ENCODE data around the gene TBC1D24. TPM values are rescaled to one million over a fixed set of nuclear protein-coding genes. Genes with fewer than 3 reads are reported as not detected.
"Not testable (repeated sequence)": the region's sequence is repeated elsewhere in the genome, so short reads cannot be mapped to it uniquely, and the experiment has no call there.

Gene TBC1D24
- polyA plus RNA-seq, 1 of the 3 experiments (the other 2 are of a cell fraction) = 6.7 TPM

DNA sequence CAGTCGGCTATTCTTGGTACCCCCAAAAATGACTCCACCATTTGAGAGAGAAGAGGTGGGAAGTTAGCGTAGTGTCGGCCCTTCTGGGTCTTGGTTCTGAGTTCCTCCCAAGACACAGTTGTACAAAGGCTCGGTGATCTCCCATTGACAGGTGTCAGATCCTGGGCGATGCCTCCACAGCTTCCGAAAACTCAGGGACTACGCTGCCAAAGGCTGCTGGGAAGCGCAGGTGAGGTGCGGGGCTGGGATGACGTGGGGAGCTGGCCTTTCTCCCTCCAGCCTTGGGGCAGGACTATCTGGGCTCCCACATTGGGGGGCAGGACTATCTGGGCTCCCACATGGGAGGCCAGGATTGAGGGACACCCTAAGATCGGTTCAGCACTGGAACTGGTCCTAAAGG, 35.3 kb upstream of the TBC1D24 start:
- Histone ChIP-seq H3K9ac (no peak overlapping the region), H3K9me3 (no peaks in the 10 kb centered on the region), H3K36me3 (replicated peaks in 1 of 2; ENCODE audit: control insufficient read depth in 1 of 2, insufficient read depth in 2 of 2, low read length in 1 of 2) (peaks cover 31 to 37% of the 10 kb centered on the region in 2 experiments), H3K27me3 (ENCODE audit: insufficient read depth) (no peaks in the 10 kb centered on the region), H3K9me2 (no peaks in the 10 kb centered on the region), H2AFZ (ENCODE audit: low read depth) (no peak overlapping the region), H3K27ac (ENCODE audit: low read depth in 2 of 2, low read length in 1 of 2) (no peak overlapping the region), H3K4me2 (no peak overlapping the region), H3K4me1 (ENCODE audit: control insufficient read depth in 1 of 2, insufficient read depth in 2 of 2, low read depth in 1 of 2, low read length in 1 of 2) (no peaks in the 10 kb centered on the region), H3F3A (replicated peaks; ENCODE audit: insufficient read depth) (peaks cover 3% of the 10 kb centered on the region), H3K79me2 (ENCODE audit: insufficient read depth) (peaks cover 15% of the 10 kb centered on the region; the same call in 1 of the 2 replicates), H3K4me3 (ENCODE audit: low read depth in 2 of 2, low read length in 1 of 2) (no peak overlapping the region), H4K20me1 (ENCODE audit: insufficient read depth) (no peaks in the 10 kb centered on the region)
- TF ChIP-seq, protein P1, sequence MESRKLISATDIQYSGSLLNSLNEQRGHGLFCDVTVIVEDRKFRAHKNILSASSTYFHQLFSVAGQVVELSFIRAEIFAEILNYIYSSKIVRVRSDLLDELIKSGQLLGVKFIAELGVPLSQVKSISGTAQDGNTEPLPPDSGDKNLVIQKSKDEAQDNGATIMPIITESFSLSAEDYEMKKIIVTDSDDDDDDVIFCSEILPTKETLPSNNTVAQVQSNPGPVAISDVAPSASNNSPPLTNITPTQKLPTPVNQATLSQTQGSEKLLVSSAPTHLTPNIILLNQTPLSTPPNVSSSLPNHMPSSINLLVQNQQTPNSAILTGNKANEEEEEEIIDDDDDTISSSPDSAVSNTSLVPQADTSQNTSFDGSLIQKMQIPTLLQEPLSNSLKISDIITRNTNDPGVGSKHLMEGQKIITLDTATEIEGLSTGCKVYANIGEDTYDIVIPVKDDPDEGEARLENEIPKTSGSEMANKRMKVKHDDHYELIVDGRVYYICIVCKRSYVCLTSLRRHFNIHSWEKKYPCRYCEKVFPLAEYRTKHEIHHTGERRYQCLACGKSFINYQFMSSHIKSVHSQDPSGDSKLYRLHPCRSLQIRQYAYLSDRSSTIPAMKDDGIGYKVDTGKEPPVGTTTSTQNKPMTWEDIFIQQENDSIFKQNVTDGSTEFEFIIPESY (IDR thresholded peaks at IDR 0.05; ENCODE audit: borderline replicate concordance, low read depth) = no peak
- TF ChIP-seq CHD2 (IDR thresholded peaks at IDR 0.05; ENCODE audit: low read length, partially characterized antibody) (no peak), TEAD4 (IDR thresholded peaks at IDR 0.05; ENCODE audit: borderline replicate concordance, insufficient read depth) (no peak), NRF1 (IDR thresholded peaks at IDR 0.05; ENCODE audit: low read depth, low read length) (no peak), FOXJ3 (CRISPR knock-in tag; IDR thresholded peaks at IDR 0.05) (no peak), GATA2 (CRISPR knock-in tag; IDR thresholded peaks at IDR 0.05) (no peak), SIN3A (IDR thresholded peaks at IDR 0.05; ENCODE audit: borderline replicate concordance, low read depth, low read length) (no peak), RFX5 (IDR thresholded peaks at IDR 0.05; ENCODE audit: low read length) (no peak), FOSL2 (IDR thresholded peaks at IDR 0.05; ENCODE audit: borderline replicate concordance, low read depth) (no peak), JUND (IDR thresholded peaks at IDR 0.05) (no peak), TCF12 (IDR thresholded peaks at IDR 0.05) (no peak), MXI1 (IDR thresholded peaks at IDR 0.05; ENCODE audit: low read depth, low read length) (no peak), POLR2AphosphoS5 (IDR thresholded peaks at IDR 0.05; ENCODE audit: low read depth, low read length) (no peak)
- TF ChIP-seq, protein P2, sequence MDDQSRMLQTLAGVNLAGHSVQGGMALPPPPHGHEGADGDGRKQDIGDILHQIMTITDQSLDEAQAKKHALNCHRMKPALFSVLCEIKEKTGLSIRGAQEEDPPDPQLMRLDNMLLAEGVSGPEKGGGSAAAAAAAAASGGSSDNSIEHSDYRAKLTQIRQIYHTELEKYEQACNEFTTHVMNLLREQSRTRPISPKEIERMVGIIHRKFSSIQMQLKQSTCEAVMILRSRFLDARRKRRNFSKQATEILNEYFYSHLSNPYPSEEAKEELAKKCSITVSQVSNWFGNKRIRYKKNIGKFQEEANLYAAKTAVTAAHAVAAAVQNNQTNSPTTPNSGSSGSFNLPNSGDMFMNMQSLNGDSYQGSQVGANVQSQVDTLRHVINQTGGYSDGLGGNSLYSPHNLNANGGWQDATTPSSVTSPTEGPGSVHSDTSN (IDR thresholded peaks at IDR 0.05) = no peak
- WGBS (ENCODE audit: low lambda C conversion rate) = 100% methylated on average over 4 of the region's 11 CpGs
- ChIA-PET POLR2A (interaction anchor here (0.7 kb wide), 1 partner anchor 234 kb away, joined by 3 read pairs; no protein-coding TSS in a partner anchor), CTCF (interaction anchor here (0.7 to 2.6 kb wide), 4 partner anchors 9 to 100 kb away, joined by 3 to 16 read pairs (median 6); partner anchors contain the start of gene CCNF)
- DNase-seq = no peak

DNA sequence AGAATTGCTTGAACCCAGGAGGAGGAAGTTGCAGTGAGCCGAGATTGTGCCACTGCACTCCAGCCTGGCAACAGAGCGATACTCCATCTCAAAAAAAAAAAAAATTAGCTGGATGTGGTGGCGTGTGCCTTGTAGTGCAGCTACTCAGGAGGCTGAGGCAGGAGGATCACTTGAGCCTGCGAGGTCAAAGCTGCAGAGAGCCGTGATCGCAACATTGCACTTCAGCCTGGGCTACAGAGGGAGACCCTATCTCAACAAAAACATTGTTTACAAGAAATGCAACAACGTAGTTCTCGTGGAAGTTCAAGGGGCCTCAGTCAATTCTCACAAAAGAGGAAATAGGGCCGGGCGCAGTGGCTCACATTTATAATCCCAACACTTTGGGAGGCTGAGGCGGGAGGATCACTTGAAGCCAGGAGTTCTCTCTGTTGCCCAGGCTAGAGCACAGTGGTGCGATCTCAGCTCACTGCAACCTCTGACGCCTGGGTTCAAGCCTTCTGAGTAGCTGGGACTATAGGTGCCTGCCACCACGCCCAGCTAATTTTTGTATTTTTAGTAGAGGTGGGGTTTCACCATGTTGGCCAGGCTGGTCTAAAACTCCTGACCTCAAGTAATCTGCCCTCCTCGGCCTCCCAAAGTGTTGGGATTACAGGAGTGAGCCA, 33.7 kb upstream of the TBC1D24 start:
- H3K79me2 ChIP-seq (ENCODE audit: insufficient read depth); H3K27ac ChIP-seq (ENCODE audit: low read depth in 2 of 2, low read length in 1 of 2); H3K9me3 ChIP-seq; H3K27me3 ChIP-seq (ENCODE audit: insufficient read depth); H3K4me1 ChIP-seq (ENCODE audit: control insufficient read depth in 1 of 2, insufficient read depth in 2 of 2, low read depth in 1 of 2, low read length in 1 of 2); H4K20me1 ChIP-seq (ENCODE audit: insufficient read depth); H3K4me2 ChIP-seq; H3F3A ChIP-seq (replicated peaks; ENCODE audit: insufficient read depth); DNase-seq; H2AFZ ChIP-seq (ENCODE audit: low read depth); H3K4me3 ChIP-seq (ENCODE audit: low read depth in 2 of 2, low read length in 1 of 2); H3K9me2 ChIP-seq; H3K9ac ChIP-seq: not testable (repeated sequence)
- H3K36me3 ChIP-seq (replicated peaks in 1 of 2; ENCODE audit: control insufficient read depth in 1 of 2, insufficient read depth in 2 of 2, low read length in 1 of 2) = peaks cover 32 to 38% of the 10 kb centered on the region in 2 experiments
- ChIA-PET CTCF (interaction anchor here (1.5 to 2.6 kb wide), 3 partner anchors 11 to 60 kb away, joined by 4 to 16 read pairs (median 7); partner anchors contain the start of gene CCNF), POLR2A (interaction anchor here (0.6 kb wide), 1 partner anchor 90 kb away, joined by 5 read pairs; no protein-coding TSS in a partner anchor)
- WGBS (ENCODE audit: low lambda C conversion rate) = 97% methylated on average over 13 of the region's 15 CpGs
